Body of pancreas (tissue), 4 donors: ENCODE results near the gene GULP1.

Source experiments
- POLR2A ChIP-seq, 3 donors: fragments of 450-650 bp; IDR thresholded peaks; one replicate each; pipeline ENCODE4 v1.6.1; 2016; ENCODE audit warnings: antibody characterized with exemption in 3 of 3, mild to moderate bottlenecking in 2 of 3
- TF ChIP-seq, protein P1 (sequence below), 7 experiments: fragments of 450-650 bp in 4 of 7; fragments of 200-600 bp in 3 of 7; sonication (generic) in 3 of 7; IDR thresholded peaks; one replicate each; pipeline ENCODE4 v1.5.1; 2016 to 2019; ENCODE audit warnings: antibody characterized with exemption in 7 of 7

DNA sequence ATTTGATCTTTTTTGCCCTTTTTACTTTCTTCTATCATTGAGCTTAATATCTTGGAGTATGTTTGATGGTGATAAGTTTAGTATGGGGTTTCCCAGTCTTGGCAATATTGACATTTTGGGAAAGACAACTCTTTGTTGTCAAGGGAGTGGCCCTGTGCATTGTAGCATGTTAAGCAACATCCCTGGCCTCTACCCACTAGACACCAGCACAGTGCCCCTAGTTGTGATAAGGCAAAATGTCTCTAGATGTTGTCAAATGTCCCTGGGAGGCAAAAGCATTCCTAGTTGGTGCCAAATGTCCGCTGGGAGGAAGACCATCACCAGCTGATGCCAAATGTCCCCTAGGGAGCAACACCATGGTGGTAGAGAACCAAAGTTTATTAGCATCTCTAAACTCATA, 28.2 kb downstream of the GULP1 start:
- TF ChIP-seq, protein P1, sequence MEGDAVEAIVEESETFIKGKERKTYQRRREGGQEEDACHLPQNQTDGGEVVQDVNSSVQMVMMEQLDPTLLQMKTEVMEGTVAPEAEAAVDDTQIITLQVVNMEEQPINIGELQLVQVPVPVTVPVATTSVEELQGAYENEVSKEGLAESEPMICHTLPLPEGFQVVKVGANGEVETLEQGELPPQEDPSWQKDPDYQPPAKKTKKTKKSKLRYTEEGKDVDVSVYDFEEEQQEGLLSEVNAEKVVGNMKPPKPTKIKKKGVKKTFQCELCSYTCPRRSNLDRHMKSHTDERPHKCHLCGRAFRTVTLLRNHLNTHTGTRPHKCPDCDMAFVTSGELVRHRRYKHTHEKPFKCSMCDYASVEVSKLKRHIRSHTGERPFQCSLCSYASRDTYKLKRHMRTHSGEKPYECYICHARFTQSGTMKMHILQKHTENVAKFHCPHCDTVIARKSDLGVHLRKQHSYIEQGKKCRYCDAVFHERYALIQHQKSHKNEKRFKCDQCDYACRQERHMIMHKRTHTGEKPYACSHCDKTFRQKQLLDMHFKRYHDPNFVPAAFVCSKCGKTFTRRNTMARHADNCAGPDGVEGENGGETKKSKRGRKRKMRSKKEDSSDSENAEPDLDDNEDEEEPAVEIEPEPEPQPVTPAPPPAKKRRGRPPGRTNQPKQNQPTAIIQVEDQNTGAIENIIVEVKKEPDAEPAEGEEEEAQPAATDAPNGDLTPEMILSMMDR (IDR thresholded peaks at IDR 0.05) = no peak
- TF ChIP-seq POLR2A (IDR thresholded peaks at IDR 0.05) = no peak
